IMR-90 (cell line): Measurements from ENCODE around the gene CYP3A4. TPM values are rescaled to one million over a fixed set of nuclear protein-coding genes. Genes with fewer than 3 reads are reported as not detected.

Experiments
- ATAC-seq: fragments of 200-7000 bp; cut with Tn5 transposase; 2 replicates; pipeline ENCODE4 v1.9.1; 2020; ENCODE audit warnings: low read depth, mild to moderate bottlenecking, moderate library complexity
- BruUV-seq: library from RNA; stranded (reverse); fragments of 400-500 nt; replicated peaks from 2 replicates; lab custom pipeline; 2021; lab: Mats Ljungman, UMichigan
- CTCF ChIA-PET: fragments of 300-600 bp; formaldehyde crosslinking; extraction: SDS; loops from one replicate; lab custom pipeline; 2021; ENCODE audit warnings: antibody characterized with exemption; lab: Yijun Ruan, JAX
- POLR2A ChIA-PET: fragments of 300-600 bp; sonication (Branson Sonifier 250); formaldehyde crosslinking; loops from one replicate; lab custom pipeline; 2022; ENCODE audit warnings: antibody characterized with exemption; ENCODE audit not compliant: unreplicated experiment; lab: Charles Lee
- DNase-seq: peaks from one replicate; pipeline ENCODE4 v3.0.0; 2013
- H2AFZ ChIP-seq: replicated peaks from 2 replicates; pipeline ENCODE3; 2013; ENCODE audit warnings: low read length, mild to moderate bottlenecking; ENCODE audit not compliant: poor library complexity
- H2AK5ac ChIP-seq: 2 replicates; pipeline ENCODE4 v1.6.1; 2013; ENCODE audit warnings: low read depth, low read length, inconsistent platforms
- H2AK9ac ChIP-seq: replicated peaks from 2 replicates; pipeline ENCODE3; 2013; ENCODE audit warnings: mild to moderate bottlenecking, low read depth, low read length, moderate library complexity; ENCODE audit not compliant: poor library complexity
- H2BK120ac ChIP-seq: 2 replicates; pipeline ENCODE4 v1.6.1; 2013; ENCODE audit warnings: low read depth, low read length, inconsistent platforms
- H2BK15ac ChIP-seq: 3 replicates; pipeline ENCODE4 v1.6.1; 2013; ENCODE audit warnings: low read depth, low read length, inconsistent platforms
- H2BK20ac ChIP-seq: 2 replicates; pipeline ENCODE4 v1.6.1; 2013; ENCODE audit warnings: low read depth, mild to moderate bottlenecking, inconsistent platforms, low read length, moderate library complexity
- H2BK5ac ChIP-seq: 2 replicates; pipeline ENCODE4 v1.6.1; 2013; ENCODE audit warnings: mild to moderate bottlenecking, low read depth, low read length, inconsistent platforms; ENCODE audit not compliant: poor library complexity, severe bottlenecking
- H3K14ac ChIP-seq: replicated peaks from 2 replicates; pipeline ENCODE4 v1.6.1; 2013; ENCODE audit warnings: low read depth, low read length, inconsistent platforms
- H3K18ac ChIP-seq: 2 replicates; pipeline ENCODE4 v1.6.1; 2013; ENCODE audit warnings: low read depth, low read length, control low read depth
- H3K23ac ChIP-seq: 2 replicates; pipeline ENCODE4 v1.6.1; 2013; ENCODE audit warnings: low read depth, low read length, inconsistent platforms
- H3K27ac ChIP-seq: 2 replicates; pipeline ENCODE4 v1.5.1; 2013; ENCODE audit warnings: mild to moderate bottlenecking, control low read depth, low read length; ENCODE audit not compliant: insufficient read depth
- H3K27me3 ChIP-seq: 2 replicates; pipeline ENCODE4 v1.6.1; 2013; ENCODE audit warnings: low read length; ENCODE audit not compliant: control insufficient read depth, insufficient read depth
- H3K36me3 ChIP-seq: 2 replicates; pipeline ENCODE4 v1.6.1; 2013; ENCODE audit warnings: low read length, mixed read lengths; ENCODE audit not compliant: control insufficient read depth, insufficient read depth
- H3K4ac ChIP-seq: 2 replicates; pipeline ENCODE4 v1.6.1; 2013; ENCODE audit warnings: low read depth, low read length, inconsistent platforms
- H3K4me1 ChIP-seq: 2 replicates; pipeline ENCODE4 v1.6.1; 2013; ENCODE audit warnings: low read length, mixed read lengths; ENCODE audit not compliant: control insufficient read depth, insufficient read depth
- H3K4me2 ChIP-seq: 2 replicates; pipeline ENCODE4 v1.6.1; 2013; ENCODE audit warnings: low read depth, mild to moderate bottlenecking, control low read depth, low read length, moderate library complexity
- H3K4me3 ChIP-seq: 2 replicates; pipeline ENCODE4 v1.5.1; 2013; ENCODE audit warnings: low read depth, mild to moderate bottlenecking, control low read depth, low read length, moderate library complexity; ENCODE audit not compliant: insufficient read depth
- H3K56ac ChIP-seq: 2 replicates; pipeline ENCODE4 v1.6.1; 2013; ENCODE audit warnings: low read length, inconsistent platforms; ENCODE audit not compliant: insufficient read depth; ENCODE audit errors: extremely low read depth
- H3K79me1 ChIP-seq, 2 experiments: 2 replicates each; pipeline ENCODE4 v1.6.1; 2013; ENCODE audit warnings: low read length in 2 of 2, inconsistent platforms in 1 of 2, low read depth in 1 of 2
- H3K9ac ChIP-seq: 2 replicates; pipeline ENCODE4 v1.6.1; 2013; ENCODE audit warnings: low read depth, low read length, control low read depth
- H3K9me1 ChIP-seq: 2 replicates; pipeline ENCODE4 v1.6.1; 2013; ENCODE audit warnings: low read length, inconsistent platforms; ENCODE audit not compliant: insufficient read depth
- H3K9me3 ChIP-seq: 2 replicates; pipeline ENCODE4 v1.6.1; 2013; ENCODE audit warnings: low read length; ENCODE audit not compliant: control insufficient read depth, insufficient read depth
- H4K20me1 ChIP-seq: 2 replicates; pipeline ENCODE4 v1.6.1; 2013; ENCODE audit warnings: low read length, inconsistent platforms; ENCODE audit not compliant: insufficient read depth
- H4K5ac ChIP-seq: 2 replicates; pipeline ENCODE4 v1.6.1; 2013; ENCODE audit warnings: mild to moderate bottlenecking, low read depth, low read length, control low read depth
- H4K8ac ChIP-seq, 2 experiments: 2 replicates each; pipeline ENCODE4 v1.6.1; 2013; ENCODE audit warnings: low read depth in 2 of 2, low read length in 2 of 2, control low read depth in 1 of 2, inconsistent platforms in 1 of 2
- H4K91ac ChIP-seq: 2 replicates; pipeline ENCODE4 v1.6.1; 2013; ENCODE audit warnings: low read depth, low read length, inconsistent platforms; ENCODE audit not compliant: insufficient read depth
- BHLHE40 ChIP-seq: fragments of 150-350 bp; IDR thresholded peaks from 2 replicates; pipeline ENCODE4 v1.6.1; 2016; ENCODE audit warnings: mild to moderate bottlenecking, low read depth, low read length
- CEBPB ChIP-seq: IDR thresholded peaks from 2 replicates; pipeline ENCODE4 v1.6.1; 2012; ENCODE audit warnings: low read depth, low read length, improper control_type of control experiment
- CHD1 ChIP-seq: IDR thresholded peaks from 2 replicates; pipeline ENCODE4 v1.6.1; 2012; ENCODE audit warnings: low read depth, low read length, improper control_type of control experiment
- CTCF ChIP-seq: conservative IDR thresholded peaks from 2 replicates; pipeline ENCODE4 v1.5.1; 2012; ENCODE audit warnings: mild to moderate bottlenecking, low read depth, low read length, improper control_type of control experiment
- FOS ChIP-seq: fragments of 150-350 bp; IDR thresholded peaks from 2 replicates; pipeline ENCODE4 v1.6.1; 2016; ENCODE audit warnings: low read depth, low read length
- MAFK ChIP-seq: IDR thresholded peaks from 2 replicates; pipeline ENCODE4 v1.6.1; 2012; ENCODE audit warnings: low read depth, low read length, improper control_type of control experiment
- MAZ ChIP-seq: IDR thresholded peaks from 2 replicates; pipeline ENCODE4 v1.6.1; 2012; ENCODE audit warnings: low read depth, mild to moderate bottlenecking, low read length, improper control_type of control experiment, moderate library complexity, borderline replicate concordance
- MXI1 ChIP-seq: IDR thresholded peaks from 2 replicates; pipeline ENCODE4 v1.6.1; 2012; ENCODE audit warnings: low read depth, mild to moderate bottlenecking, low read length, moderate library complexity, borderline replicate concordance
- NFE2L2 ChIP-seq: fragments of 150-350 bp; IDR thresholded peaks from 2 replicates; pipeline ENCODE4 v1.6.1; 2016; ENCODE audit warnings: low read depth, mild to moderate bottlenecking, low read length
- POLR2A ChIP-seq: IDR thresholded peaks from 2 replicates; pipeline ENCODE4 v1.6.1; 2012; ENCODE audit warnings: mild to moderate bottlenecking, low read depth, low read length
- RAD21 ChIP-seq: IDR thresholded peaks from 2 replicates; pipeline ENCODE4 v1.6.1; 2012; ENCODE audit warnings: low read length, improper control_type of control experiment
- RCOR1 ChIP-seq: IDR thresholded peaks from 2 replicates; pipeline ENCODE4 v1.6.1; 2012; ENCODE audit warnings: mild to moderate bottlenecking, low read length, improper control_type of control experiment; ENCODE audit not compliant: insufficient replicate concordance
- RFX5 ChIP-seq: IDR thresholded peaks from 2 replicates; pipeline ENCODE4 v1.8.0; 2012; ENCODE audit warnings: low read depth, mild to moderate bottlenecking, low read length, moderate library complexity
- SMC3 ChIP-seq: fragments of 150-350 bp; IDR thresholded peaks from 2 replicates; pipeline ENCODE4 v1.6.1; 2016; ENCODE audit warnings: low read depth, mild to moderate bottlenecking, antibody characterized with exemption, low read length, moderate library complexity
- WGBS, 2 experiments: methylation state at CpG; one replicate each; pipeline versions ENCODE4 v1.1.5 to v1.1.7; 2013; ENCODE audit warnings: missing lambda C conversion rate in 2 of 2; ENCODE audit not compliant: insufficient read length in 1 of 2; ENCODE audit errors: extremely low coverage in 2 of 2; 5-methylcytosine and 5-hydroxymethylcytosine counted together
- dilution Hi-C: fragments of 300-500 bp; cut with HindIII; formaldehyde crosslinking; loops from one replicate; pipeline ENCODE4 v1.14.3; 2018; ENCODE audit warnings: low sequenced_read_pairs; ENCODE audit not compliant: unreplicated experiment
- in situ Hi-C: fragments of 300-500 bp; cut with MboI; formaldehyde crosslinking; loops from 3 replicates; pipeline ENCODE4 v1.14.3; 2019; ENCODE audit warnings: low sequenced_read_pairs, inconsistent platforms, mixed read lengths
- intact Hi-C: fragments of 100-400 bp; cut with micrococcal nuclease; formaldehyde crosslinking; loops from 2 replicates; pipeline ENCODE4 v1.10.0; 2022
- polyA plus RNA-seq, 3 experiments: library from polyadenylated mRNA; depleted of rRNA; stranded (reverse); fragments of >200 nt; gene quantifications; 2 replicates each; pipeline ENCODE4 v1.2.3, GENCODE V29; 2012; ENCODE audit warnings: low replicate concordance in 1 of 3
- total RNA-seq: library from RNA; depleted of rRNA; stranded (reverse); fragments of >200 nt; gene quantifications from 2 replicates; pipeline ENCODE4 v1.2.3, GENCODE V29; 2012
- TF ChIP-seq, protein P1 (sequence below): fragments of 150-350 bp; IDR thresholded peaks from 2 replicates; pipeline ENCODE4 v1.6.1; 2016; ENCODE audit warnings: low read depth, mild to moderate bottlenecking, low read length, moderate library complexity, borderline replicate concordance
- TF ChIP-seq, protein P2 (sequence below): fragments of 150-350 bp; IDR thresholded peaks from 2 replicates; pipeline ENCODE4 v1.6.1; 2017; ENCODE audit warnings: mild to moderate bottlenecking, antibody characterized with exemption, low read length, low read depth

Gene CYP3A4
- total and polyA plus RNA-seq, 2 of the 4 experiments (the other 2 are of a cell fraction) = not detected

GRCh38 chr7:99789441-99790070 lies 5.6 kb upstream of the CYP3A4 start:
- Histone ChIP-seq H3K4me3 (no peak overlapping the region), H3K4me1 (no peaks in the 10 kb centered on the region), H2BK15ac (no peak overlapping the region), H3K9me1 (no peaks in the 10 kb centered on the region), H3K27ac (no peak overlapping the region), H3K27me3 (peaks cover 2% of the 10 kb centered on the region), H3K18ac (no peak overlapping the region), H3K4me2 (no peak overlapping the region), H3K56ac (no peak overlapping the region), H3K4ac (no peak overlapping the region), H2BK120ac (no peak overlapping the region), H3K9ac (no peak overlapping the region), H3K36me3 (no peaks in the 10 kb centered on the region), H3K79me1 (no peaks in the 10 kb centered on the region), H2AK5ac (no peak overlapping the region), H2BK5ac (no peak overlapping the region), H2AFZ (no peak overlapping the region), H3K14ac (no peak overlapping the region), H4K91ac (no peak overlapping the region), H2AK9ac (no peak overlapping the region), H4K5ac (no peak overlapping the region), H3K9me3 (no peaks in the 10 kb centered on the region), H4K8ac (no peak overlapping the region), H3K23ac (no peak overlapping the region), H2BK20ac (no peak overlapping the region), H4K20me1 (no peaks in the 10 kb centered on the region)
- dilution Hi-C loops (no loop called here), intact Hi-C loops (no loop called here), in situ Hi-C loops (no loop called here)
- POLR2A ChIA-PET = no interaction called here
- DNase-seq = no peak
- ATAC-seq = no peak
- no TSS peak for BruUV-seq
- WGBS, 2 experiments = no CpG with 5 or more reads among the region's 4 CpGs
- no peak for TF ChIP-seq MAZ
- no peak for TF ChIP-seq MXI1
- no peak for TF ChIP-seq BHLHE40
- TF ChIP-seq FOS = no peak
- no peak for TF ChIP-seq CHD1
- TF ChIP-seq, protein P1, sequence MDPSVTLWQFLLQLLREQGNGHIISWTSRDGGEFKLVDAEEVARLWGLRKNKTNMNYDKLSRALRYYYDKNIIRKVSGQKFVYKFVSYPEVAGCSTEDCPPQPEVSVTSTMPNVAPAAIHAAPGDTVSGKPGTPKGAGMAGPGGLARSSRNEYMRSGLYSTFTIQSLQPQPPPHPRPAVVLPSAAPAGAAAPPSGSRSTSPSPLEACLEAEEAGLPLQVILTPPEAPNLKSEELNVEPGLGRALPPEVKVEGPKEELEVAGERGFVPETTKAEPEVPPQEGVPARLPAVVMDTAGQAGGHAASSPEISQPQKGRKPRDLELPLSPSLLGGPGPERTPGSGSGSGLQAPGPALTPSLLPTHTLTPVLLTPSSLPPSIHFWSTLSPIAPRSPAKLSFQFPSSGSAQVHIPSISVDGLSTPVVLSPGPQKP = no peak
- no peak for TF ChIP-seq NFE2L2
- no peak for TF ChIP-seq CEBPB
- TF ChIP-seq MAFK = no peak
- no peak for TF ChIP-seq POLR2A
- TF ChIP-seq, protein P2, sequence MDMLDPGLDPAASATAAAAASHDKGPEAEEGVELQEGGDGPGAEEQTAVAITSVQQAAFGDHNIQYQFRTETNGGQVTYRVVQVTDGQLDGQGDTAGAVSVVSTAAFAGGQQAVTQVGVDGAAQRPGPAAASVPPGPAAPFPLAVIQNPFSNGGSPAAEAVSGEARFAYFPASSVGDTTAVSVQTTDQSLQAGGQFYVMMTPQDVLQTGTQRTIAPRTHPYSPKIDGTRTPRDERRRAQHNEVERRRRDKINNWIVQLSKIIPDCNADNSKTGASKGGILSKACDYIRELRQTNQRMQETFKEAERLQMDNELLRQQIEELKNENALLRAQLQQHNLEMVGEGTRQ = no peak
- TF ChIP-seq CTCF = no peak
- TF ChIP-seq RCOR1 = no peak
- no peak for TF ChIP-seq SMC3
- TF ChIP-seq RFX5 = no peak
- TF ChIP-seq RAD21 = no peak
- CTCF ChIA-PET = no interaction called here
